C4-2B (cell line): ENCODE measurements around the gene CARS1.

Experiments
- CTCF ChIP-seq: fragments of 450-650 bp; conservative IDR thresholded peaks from 2 replicates; pipeline ENCODE4 v1.5.1; 2017; ENCODE audit warnings: mild to moderate bottlenecking
- ZFX ChIP-seq: fragments of 450-650 bp; IDR thresholded peaks from 2 replicates; pipeline ENCODE4 v1.6.1; 2017

GRCh38 chr11:2951231-2952110 lies 105.8 kb downstream of the CARS1 start:
- TF ChIP-seq CTCF, result no peak
- no peak for TF ChIP-seq ZFX
